NB4 (cell line): Measurements from ENCODE around the gene C11orf97.
A peak's percentile ranks its signal among the peaks of the same experiment; 100 is the strongest.

Source experiments
- CTCF ChIP-seq: IDR thresholded peaks from one replicate; pipeline ENCODE4 v1.5.1; 2012; ENCODE audit warnings: low read depth, low read length
- POLR2A ChIP-seq: IDR thresholded peaks from 2 replicates; pipeline ENCODE4 v1.6.1; 2011; ENCODE audit warnings: mild to moderate bottlenecking; ENCODE audit not compliant: insufficient read length; ENCODE audit errors: extremely low read depth

GRCh38 chr11:94504689-94505293 is 7.5 kb upstream of the C11orf97 start:
- TF ChIP-seq CTCF: peak; percentile 54
- no peak for TF ChIP-seq POLR2A
